ENCODE data around the gene KAZALD1. TPM values are rescaled to one million over a fixed set of nuclear protein-coding genes. Genes with fewer than 3 reads are reported as not detected.

KAZALD1 gene
- total RNA-seq = not detected
- not detected for polyA plus RNA-seq

GRCh38 chr10:101061624-101062231 is at the start of gene KAZALD1:
KAZALD1 (plus strand) TSS chr10:101061989; CDS start chr10:101062593, 604 bp downstream.
- peaks cover 14 to 49% (median 29%) of the 10 kb centered on the region in 4 donors for H3K4me1 Mint-ChIP-seq
- DNase-seq = no peak
- no peaks in the 10 kb centered on the region for H3K9me3 Mint-ChIP-seq
- peaks cover 0 to 2% of the 10 kb centered on the region in 2 donors for H3K36me3 Mint-ChIP-seq
- peak within 1 kb of the TSS; percentile 88 to 99 (median 98) for H3K27ac Mint-ChIP-seq
- Histone ChIP-seq H3K9me3 (ENCODE audit: control insufficient read depth in 1 of 2, low read length in 2 of 2) (no peaks in the 10 kb centered on the region), H3K36me3 (ENCODE audit: insufficient read depth, low read length) (no peaks in the 10 kb centered on the region), H3K4me3 (ENCODE audit: low read length in 2 of 2) (peak within 1 kb of the TSS; percentile 99 to 100), H3K27ac (ENCODE audit: low read depth, low read length) (peak within 1 kb of the TSS; percentile 92), H3K27me3 (ENCODE audit: insufficient read depth, low read length) (peaks cover 38% of the 10 kb centered on the region), H3K4me1 (ENCODE audit: insufficient read depth, low read length) (peaks cover 37% of the 10 kb centered on the region)
- peak within 1 kb of the TSS; percentile 92 to 98 (median 95) for H3K4me3 Mint-ChIP-seq
- peaks cover 21 to 31% of the 10 kb centered on the region in 2 donors for H3K27me3 Mint-ChIP-seq
- intact Hi-C loops (cut with micrococcal nuclease) = loop anchor here (1.0 to 10.0 kb wide), 4 partner anchors 47 to 293 kb away; partner anchors contain the start of genes BTRC and SLF2
- POLR2A ChIA-PET (ENCODE audit: partially characterized antibody) = interaction anchor here (1.9 to 4.7 kb wide), 5 partner anchors 10 to 64 kb away, joined by 8 to 33 read pairs (median 16); partner anchors contain the start of genes PDZD7 and SFXN3
- CTCF ChIA-PET (ENCODE audit: partially characterized antibody) = interaction anchor here (1.0 to 26.6 kb wide), 6 partner anchors 2 to 64 kb away, joined by 3 to 645 read pairs (median 12); partner anchors contain the start of genes KAZALD1 and SFXN3

DNA sequence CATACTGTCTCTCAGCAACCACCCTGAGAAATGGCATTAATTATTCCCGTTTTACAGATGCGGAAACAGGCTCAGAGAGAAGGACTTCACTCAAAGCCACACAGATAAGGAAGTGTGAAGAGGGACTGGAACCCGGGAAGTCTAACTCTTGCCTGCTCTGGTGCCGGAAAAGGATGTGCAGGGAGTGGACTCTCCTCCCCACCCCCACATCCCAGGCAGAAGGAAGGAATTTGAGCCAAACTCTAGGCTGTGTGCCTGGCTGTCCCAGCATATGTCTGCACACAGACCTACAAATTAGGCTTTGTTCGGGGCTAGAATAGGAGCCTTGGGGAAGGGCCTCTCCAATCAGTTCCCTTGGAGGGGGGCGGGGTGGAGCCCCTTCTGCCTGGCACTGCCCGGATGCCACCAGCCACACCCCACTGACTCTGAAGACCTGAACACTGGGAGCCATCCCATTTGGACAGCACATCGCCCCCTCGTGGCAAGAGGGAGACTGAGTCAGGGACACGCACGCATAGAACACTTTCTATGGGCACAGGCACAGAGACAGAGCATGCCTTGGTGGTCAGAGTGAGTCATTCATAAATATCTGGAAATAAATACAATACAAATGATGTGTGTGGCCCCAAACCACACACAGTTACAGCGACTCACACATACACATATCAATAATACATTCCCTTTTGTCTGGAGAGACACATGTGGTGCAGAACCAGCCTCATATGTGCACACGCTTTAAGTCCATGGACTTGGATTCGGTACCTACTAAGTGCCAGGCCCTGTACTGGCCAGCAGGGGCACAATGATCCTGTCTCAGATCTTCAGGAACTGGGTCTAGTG is 49.0 kb upstream of the KAZALD1 start:
- ChIA-PET POLR2A (ENCODE audit: partially characterized antibody) (no interaction called here), CTCF (ENCODE audit: partially characterized antibody) (interaction anchor here (0.9 to 4.3 kb wide), 8 partner anchors 10 to 47 kb away, joined by 3 to 30 read pairs (median 6); partner anchors contain the start of genes PDZD7 and SFXN3)
- Mint-ChIP-seq H3K27ac (peak overlapping the region in 3 of 7 donors; percentile 2 to 67 (median 61)), H3K4me1 (peaks cover 10 to 15% (median 13%) of the 10 kb centered on the region in 4 donors), H3K27me3 (peaks cover 20 to 23% of the 10 kb centered on the region in 2 donors), H3K36me3 (no peaks in the 10 kb centered on the region), H3K9me3 (no peaks in the 10 kb centered on the region), H3K4me3 (no peak overlapping the region)
- H3K9me3 ChIP-seq (ENCODE audit: control insufficient read depth in 1 of 2, low read length in 2 of 2) = no peaks in the 10 kb centered on the region
- peaks cover 11% of the 10 kb centered on the region for H3K27me3 ChIP-seq (ENCODE audit: insufficient read depth, low read length)
- no peak overlapping the region for H3K4me3 ChIP-seq (ENCODE audit: low read length in 2 of 2)
- peaks cover 19% of the 10 kb centered on the region for H3K4me1 ChIP-seq (ENCODE audit: insufficient read depth, low read length)
- no peak overlapping the region for H3K27ac ChIP-seq (ENCODE audit: low read depth, low read length)
- intact Hi-C loops (cut with micrococcal nuclease) = loop anchor here (5.0 kb wide), 1 partner anchor 100 kb away; the partner anchor contains the start of gene SLF2
- peak; percentile 51 to 72 (median 65) for DNase-seq
- no peaks in the 10 kb centered on the region for H3K36me3 ChIP-seq (ENCODE audit: insufficient read depth, low read length)

- no peak overlapping the region for H3K4me3 ChIP-seq (ENCODE audit: low read length in 2 of 2)
- H3K27ac ChIP-seq (ENCODE audit: low read depth, low read length) = no peak overlapping the region
- H3K27me3 ChIP-seq (ENCODE audit: insufficient read depth, low read length) = peaks cover 11% of the 10 kb centered on the region
- Mint-ChIP-seq H3K36me3 (no peaks in the 10 kb centered on the region), H3K4me3 (no peak overlapping the region), H3K27me3 (peaks cover 22 to 27% of the 10 kb centered on the region in 2 donors), H3K4me1 (peaks cover 10 to 16% (median 13%) of the 10 kb centered on the region in 4 donors), H3K27ac (peak overlapping the region in 2 of 7 donors; percentile 2 to 67), H3K9me3 (no peaks in the 10 kb centered on the region)
- ChIA-PET CTCF (ENCODE audit: partially characterized antibody) (interaction anchor here (0.7 to 7.2 kb wide), 15 partner anchors 11 to 452 kb away, joined by 3 to 171 read pairs (median 8); partner anchors contain the start of genes LZTS2, PDZD7, SEMA4G and SFXN3), POLR2A (ENCODE audit: partially characterized antibody) (interaction anchor here (0.6 to 2.9 kb wide), 3 partner anchors 14 to 17 kb away, joined by 4 to 19 read pairs (median 7); partner anchors contain the start of genes LZTS2, PDZD7 and SFXN3)
- no peaks in the 10 kb centered on the region for H3K36me3 ChIP-seq (ENCODE audit: insufficient read depth, low read length)
- H3K4me1 ChIP-seq (ENCODE audit: insufficient read depth, low read length) = peaks cover 19% of the 10 kb centered on the region
- H3K9me3 ChIP-seq (ENCODE audit: control insufficient read depth in 1 of 2, low read length in 2 of 2) = no peaks in the 10 kb centered on the region
- no peak for DNase-seq
- intact Hi-C loops (cut with micrococcal nuclease) = loop anchor here (5.0 kb wide), 1 partner anchor 101 kb away; the partner anchor contains the start of gene SLF2
These were observed 48.4 kb upstream of the KAZALD1 start for GRCh38 chr10:101013365-101013825.

DNA sequence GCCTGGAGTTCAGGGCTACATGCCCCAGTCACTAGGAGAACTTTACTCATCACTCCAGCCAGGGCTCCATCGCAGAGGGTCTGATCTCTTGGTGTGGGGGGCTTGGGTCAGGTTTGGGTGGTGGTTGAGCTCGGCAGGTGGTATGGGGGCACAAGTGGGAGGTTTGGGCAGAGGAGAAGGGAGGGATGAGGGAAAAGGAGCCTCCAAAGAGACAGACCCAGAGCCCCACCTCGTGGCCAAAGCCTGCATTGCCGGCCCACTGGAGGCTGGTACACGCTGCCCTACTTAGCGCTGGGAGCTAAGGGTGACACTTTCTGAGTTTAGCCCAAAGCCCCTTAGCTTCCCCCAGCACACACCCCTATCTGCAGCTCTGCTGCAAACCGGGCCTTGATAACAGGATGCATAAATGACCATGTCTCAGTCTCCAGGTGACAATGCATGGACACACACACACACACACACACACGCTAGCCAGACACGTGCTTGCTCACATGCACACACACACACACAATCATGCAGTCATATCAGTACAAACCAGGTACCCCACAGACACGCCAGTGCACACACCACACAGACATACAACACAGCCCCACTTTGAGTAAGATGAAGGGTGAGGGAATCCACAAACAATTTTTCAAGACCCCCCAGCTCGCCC is 47.4 kb upstream of the KAZALD1 start:
- H3K4me1 Mint-ChIP-seq = peaks cover 12 to 19% (median 13%) of the 10 kb centered on the region in 4 donors
- no peaks in the 10 kb centered on the region for H3K36me3 Mint-ChIP-seq
- ChIA-PET CTCF (ENCODE audit: partially characterized antibody) (interaction anchor here (0.6 to 7.2 kb wide), 29 partner anchors 9 to 1207 kb away, joined by 3 to 171 read pairs (median 4); partner anchors contain the start of genes LZTS2, PDZD7, SEMA4G and SFXN3), POLR2A (ENCODE audit: partially characterized antibody) (interaction anchor here (1.2 to 2.9 kb wide), 4 partner anchors 15 to 46 kb away, joined by 3 to 19 read pairs (median 10); partner anchors contain the start of genes LZTS2, PDZD7 and SFXN3)
- peak; percentile 65 to 76 (median 70) for DNase-seq
- peaks cover 19% of the 10 kb centered on the region for H3K4me1 ChIP-seq (ENCODE audit: insufficient read depth, low read length)
- peaks cover 25 to 30% of the 10 kb centered on the region in 2 donors for H3K27me3 Mint-ChIP-seq
- H3K9me3 Mint-ChIP-seq = no peaks in the 10 kb centered on the region
- no peak overlapping the region for H3K27ac Mint-ChIP-seq
- peak overlapping the region in 2 of 8 donors; percentile 6 to 22 for H3K4me3 Mint-ChIP-seq
- no peaks in the 10 kb centered on the region for H3K9me3 ChIP-seq (ENCODE audit: control insufficient read depth in 1 of 2, low read length in 2 of 2)
- no peak overlapping the region for H3K4me3 ChIP-seq (ENCODE audit: low read length in 2 of 2)
- H3K27ac ChIP-seq (ENCODE audit: low read depth, low read length) = no peak overlapping the region
- H3K27me3 ChIP-seq (ENCODE audit: insufficient read depth, low read length) = peaks cover 11% of the 10 kb centered on the region
- intact Hi-C loops (cut with micrococcal nuclease) = loop anchor here (1.0 to 5.0 kb wide), 6 partner anchors 16 to 452 kb away; partner anchors contain the start of genes KAZALD1, SEMA4G and SLF2
- H3K36me3 ChIP-seq (ENCODE audit: insufficient read depth, low read length) = no peaks in the 10 kb centered on the region

DNA sequence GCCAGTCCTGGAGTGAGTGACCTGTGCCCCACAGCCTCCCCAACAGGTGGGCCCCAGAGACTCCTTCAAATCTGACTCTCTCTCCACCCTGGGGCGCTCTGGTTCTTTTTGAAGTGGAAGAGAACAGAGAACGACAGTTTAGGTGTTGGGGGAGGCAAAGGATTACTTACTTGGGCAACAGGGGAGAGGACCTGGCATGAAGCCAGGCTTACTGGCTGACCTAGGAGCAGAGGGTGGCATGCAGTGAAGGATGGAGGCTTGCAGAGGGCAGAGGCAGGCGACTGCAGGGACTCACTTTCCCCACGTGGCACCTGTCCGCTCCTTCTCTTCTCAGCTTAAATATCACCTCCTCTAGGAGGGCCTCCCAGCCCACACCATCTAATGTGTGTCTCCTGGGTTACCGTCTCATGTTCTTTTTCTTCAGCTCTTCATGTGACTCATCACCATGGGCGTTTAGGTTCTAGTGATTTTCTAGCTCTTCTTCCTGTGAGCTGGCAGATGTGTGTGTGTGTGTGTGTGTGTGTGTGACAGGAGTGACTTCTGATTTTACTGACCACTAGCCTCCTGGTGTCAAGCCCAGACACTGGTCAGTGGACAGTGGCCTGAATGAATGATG is 46.7 kb upstream of the KAZALD1 start:
- H3K27ac Mint-ChIP-seq = no peak overlapping the region
- H3K27me3 ChIP-seq (ENCODE audit: insufficient read depth, low read length) = peaks cover 11% of the 10 kb centered on the region
- CTCF ChIA-PET (ENCODE audit: partially characterized antibody) = interaction anchor here (0.6 to 7.2 kb wide), 27 partner anchors 9 to 454 kb away, joined by 3 to 171 read pairs (median 5); partner anchors contain the start of genes LZTS2, PDZD7, SEMA4G and SFXN3
- H3K4me3 ChIP-seq (ENCODE audit: low read length in 2 of 2) = no peak overlapping the region
- H3K36me3 ChIP-seq (ENCODE audit: insufficient read depth, low read length) = no peaks in the 10 kb centered on the region
- no peaks in the 10 kb centered on the region for H3K9me3 ChIP-seq (ENCODE audit: control insufficient read depth in 1 of 2, low read length in 2 of 2)
- POLR2A ChIA-PET (ENCODE audit: partially characterized antibody) = interaction anchor here (1.2 to 2.9 kb wide), 3 partner anchors 17 to 46 kb away, joined by 3 to 19 read pairs (median 12); partner anchors contain the start of genes PDZD7 and SFXN3
- no peaks in the 10 kb centered on the region for H3K9me3 Mint-ChIP-seq
- H3K4me1 Mint-ChIP-seq = peaks cover 12 to 19% (median 14%) of the 10 kb centered on the region in 4 donors
- intact Hi-C loops (cut with micrococcal nuclease) = loop anchor here (1.0 to 5.0 kb wide), 6 partner anchors 17 to 453 kb away; partner anchors contain the start of genes KAZALD1, SEMA4G and SLF2
- DNase-seq = no peak
- H3K4me3 Mint-ChIP-seq = no peak overlapping the region
- no peak overlapping the region for H3K27ac ChIP-seq (ENCODE audit: low read depth, low read length)
- H3K36me3 Mint-ChIP-seq = no peaks in the 10 kb centered on the region
- H3K27me3 Mint-ChIP-seq = peaks cover 27 to 32% of the 10 kb centered on the region in 2 donors
- H3K4me1 ChIP-seq (ENCODE audit: insufficient read depth, low read length) = peaks cover 19% of the 10 kb centered on the region

DNA sequence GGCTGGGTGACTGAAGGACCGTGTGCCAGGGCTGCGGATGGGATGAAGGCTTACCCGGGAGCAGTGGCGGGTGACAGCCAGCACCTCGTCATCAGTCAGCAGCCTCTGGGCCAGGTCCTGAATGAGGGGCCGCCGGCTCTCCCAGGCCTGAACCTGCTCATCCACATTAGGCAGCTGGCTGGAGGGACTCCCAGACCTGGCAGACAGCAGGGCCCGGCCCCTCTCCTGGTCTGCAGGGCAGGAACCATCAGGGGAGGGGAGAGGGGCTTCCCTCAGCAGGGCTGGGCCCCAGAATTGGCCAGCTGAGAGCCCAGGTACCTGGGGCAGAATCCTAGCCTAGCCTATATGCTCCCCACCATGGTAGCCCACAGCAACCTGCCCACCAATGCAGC is 46.2 kb upstream of the KAZALD1 start:
- no peaks in the 10 kb centered on the region for H3K9me3 Mint-ChIP-seq
- DNase-seq = no peak
- no peak overlapping the region for H3K27ac Mint-ChIP-seq
- peaks cover 28 to 34% of the 10 kb centered on the region in 2 donors for H3K27me3 Mint-ChIP-seq
- H3K4me3 Mint-ChIP-seq = no peak overlapping the region
- Histone ChIP-seq H3K4me1 (ENCODE audit: insufficient read depth, low read length) (peaks cover 19% of the 10 kb centered on the region), H3K27me3 (ENCODE audit: insufficient read depth, low read length) (peaks cover 11% of the 10 kb centered on the region), H3K36me3 (ENCODE audit: insufficient read depth, low read length) (no peaks in the 10 kb centered on the region), H3K4me3 (ENCODE audit: low read length in 2 of 2) (no peak overlapping the region), H3K9me3 (ENCODE audit: control insufficient read depth in 1 of 2, low read length in 2 of 2) (no peaks in the 10 kb centered on the region), H3K27ac (ENCODE audit: low read depth, low read length) (no peak overlapping the region)
- no peaks in the 10 kb centered on the region for H3K36me3 Mint-ChIP-seq
- peaks cover 12 to 19% (median 14%) of the 10 kb centered on the region in 4 donors for H3K4me1 Mint-ChIP-seq
- ChIA-PET POLR2A (ENCODE audit: partially characterized antibody) (interaction anchor here (2.7 to 2.9 kb wide), 2 partner anchors 16 to 18 kb away, joined by 12 to 19 read pairs; partner anchors contain the start of genes PDZD7 and SFXN3), CTCF (ENCODE audit: partially characterized antibody) (interaction anchor here (1.2 to 7.2 kb wide), 11 partner anchors 8 to 58 kb away, joined by 3 to 171 read pairs (median 13); partner anchors contain the start of genes LZTS2 and SEMA4G)
- intact Hi-C loops (cut with micrococcal nuclease) = loop anchor here (2.0 kb wide), 1 partner anchor 47 kb away; the partner anchor contains the start of gene SEMA4G
